Activated gamma-delta T cell treated with anti-CD3 and anti-CD28 coated beads, Interleukin-2, amount 50 U/mL, for 16 hours (primary cell): ENCODE measurements around the gene USP20.

Experiments used
- DNase-seq: peaks from one replicate; pipeline ENCODE4 v3.0.0-alpha.2; 2020; ENCODE audit warnings: low read depth

The USP20 gene

DNA sequence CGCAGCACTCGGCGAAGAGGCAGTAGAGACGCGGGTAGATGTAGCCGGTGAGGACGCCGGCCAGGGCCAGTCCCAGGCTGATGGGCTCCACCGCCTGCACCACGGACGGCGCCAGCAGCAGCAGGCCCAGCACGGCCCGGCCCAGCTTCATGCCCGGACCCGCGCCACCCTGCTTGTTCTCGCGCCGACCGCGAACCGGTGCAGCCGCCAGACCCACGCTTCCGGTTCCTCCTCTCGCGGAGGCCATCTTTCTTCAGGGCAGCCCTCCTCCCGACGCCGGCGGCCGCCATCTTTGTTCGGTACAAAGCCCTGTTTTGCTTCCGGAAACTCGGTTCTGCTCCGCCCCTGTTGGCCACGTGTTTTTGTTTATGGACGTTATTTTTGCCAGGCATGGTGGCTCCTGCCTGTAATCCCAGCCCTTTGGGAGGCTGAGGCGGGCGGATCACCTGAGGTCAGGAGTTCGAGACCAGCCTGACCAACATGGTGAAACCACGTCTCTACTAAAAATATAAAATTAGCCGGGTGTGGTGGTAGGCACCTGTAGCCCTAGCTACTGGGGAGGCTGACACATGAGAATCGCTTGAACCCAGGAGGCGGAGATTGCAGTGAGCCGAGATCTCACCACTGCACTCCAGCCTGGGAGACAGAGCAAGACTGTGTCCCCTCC is 11.2 kb upstream of the USP20 start, which contains the start of gene TOR1A:
Gene TOR1A, minus strand, starts transcription at position 202 of the 667 bp plus-strand sequence. Its CDS starts 51 bp downstream, at position 151.
- peak; percentile 86 for DNase-seq

DNA sequence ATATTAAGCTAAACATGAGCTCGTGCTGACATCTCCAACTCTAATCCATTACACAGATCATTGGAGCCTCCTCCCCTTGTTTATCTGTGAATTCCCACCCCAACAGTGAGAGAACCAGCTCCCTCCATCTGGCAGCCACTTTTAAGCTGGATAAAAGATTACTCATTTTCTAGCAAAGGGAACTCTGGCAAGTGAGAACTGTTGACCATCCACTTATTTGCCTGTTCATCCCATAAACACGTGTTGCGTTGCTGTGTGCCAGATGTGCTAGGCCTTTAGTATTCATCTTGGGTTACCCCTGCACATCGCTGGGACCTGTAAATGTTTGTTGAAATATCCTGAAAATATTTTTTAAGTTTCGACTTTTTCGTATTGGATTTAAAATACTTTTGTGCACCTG is 8.9 kb upstream of the USP20 start:
- DNase-seq = no peak

DNA sequence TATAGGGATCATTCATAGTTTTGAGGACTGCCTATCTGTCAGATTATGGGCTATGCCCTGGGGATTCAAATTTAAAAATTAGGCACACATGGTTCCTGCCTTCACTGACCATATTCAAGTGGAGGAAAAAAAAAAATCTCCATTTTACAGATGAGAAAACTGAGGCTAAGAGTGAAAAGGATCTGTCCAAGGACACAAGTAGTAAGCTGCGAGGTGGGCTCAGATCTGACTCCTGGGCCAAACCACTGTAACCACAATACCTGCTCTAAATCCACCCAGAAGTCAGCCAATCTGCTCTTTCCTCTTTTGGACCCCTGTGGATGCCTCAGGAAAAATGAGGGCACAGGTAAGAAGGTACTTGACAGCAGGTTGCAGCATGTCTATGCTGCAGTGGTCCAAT is 8.5 kb upstream of the USP20 start:
- DNase-seq = no peak

GRCh38 chr9:129828051-129828450 is 7.2 kb upstream of the USP20 start:
- DNase-seq = no peak

DNA sequence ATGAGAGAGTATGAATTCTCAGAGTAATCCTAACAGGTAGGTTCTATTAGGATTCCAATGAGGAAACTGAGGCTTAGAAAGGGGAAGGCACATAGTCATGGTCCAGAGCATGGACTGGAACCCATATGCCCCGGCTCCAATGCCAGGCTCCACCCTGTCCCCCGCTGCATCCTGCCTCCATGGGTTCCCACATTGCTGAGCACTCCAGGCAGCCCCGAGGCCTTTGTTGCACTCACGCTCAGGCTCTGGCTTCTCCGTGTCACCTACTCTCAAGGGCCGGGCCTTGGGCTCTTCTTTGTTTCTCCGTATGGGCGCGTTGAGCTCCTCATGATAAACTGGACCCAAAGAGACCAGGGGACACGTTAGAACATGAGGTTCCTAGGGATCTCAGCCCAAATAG is 6.3 kb upstream of the USP20 start:
- DNase-seq = no peak

GRCh38 chr9:129832982-129833381 is 2.3 kb upstream of the USP20 start:
- DNase-seq = no peak

DNA sequence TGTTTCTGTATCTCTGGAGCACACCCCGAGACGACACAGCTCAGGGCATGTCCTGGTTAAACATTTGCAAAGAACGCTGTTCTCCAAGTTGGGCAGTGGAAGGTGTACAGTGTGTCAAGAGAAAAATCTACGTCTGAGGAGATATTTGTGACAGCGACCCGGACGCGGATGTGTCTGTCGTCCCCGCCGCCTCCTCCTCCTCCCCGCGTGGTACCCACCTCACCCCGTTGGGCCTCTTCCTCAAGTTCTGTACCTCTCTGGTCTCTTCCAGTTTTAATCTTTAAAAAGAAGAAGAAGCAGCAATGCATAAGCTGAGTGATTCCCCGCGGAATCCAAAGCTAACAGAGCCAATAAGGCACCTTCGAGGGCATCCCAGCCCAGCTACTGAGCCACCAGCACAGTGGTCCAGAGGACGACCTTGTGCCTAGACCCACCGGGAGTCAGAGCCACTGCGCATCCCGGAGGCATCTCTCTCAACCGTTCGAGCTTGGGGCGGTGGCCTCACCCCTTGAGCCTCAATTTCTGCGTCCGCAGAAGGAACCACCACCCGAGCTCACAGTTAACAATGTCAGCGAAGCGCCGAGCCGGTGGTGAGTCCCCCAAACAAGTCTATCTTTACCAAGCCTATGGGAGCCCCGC is 650 bp upstream of the USP20 start:
- peak; percentile 9 for DNase-seq

DNA sequence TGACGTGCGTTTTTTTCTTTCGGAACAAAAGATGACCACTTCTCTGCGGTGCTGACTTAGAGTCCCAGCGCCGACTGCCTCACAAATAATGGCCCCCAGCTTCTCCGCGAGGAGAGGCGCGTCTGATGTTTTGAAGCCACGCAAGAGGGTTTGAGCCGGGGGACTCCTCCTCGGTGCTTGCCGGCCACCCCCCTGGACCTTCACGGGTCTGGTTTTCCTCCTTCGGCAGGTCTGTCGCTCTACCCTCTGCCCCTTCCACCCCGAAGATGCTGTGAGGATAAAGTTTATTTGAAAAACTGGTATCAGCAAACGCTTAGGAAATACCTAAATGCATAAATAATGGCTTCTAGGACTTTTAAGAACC is 584 bp downstream of the USP20 start:
- DNase-seq = no peak

DNA sequence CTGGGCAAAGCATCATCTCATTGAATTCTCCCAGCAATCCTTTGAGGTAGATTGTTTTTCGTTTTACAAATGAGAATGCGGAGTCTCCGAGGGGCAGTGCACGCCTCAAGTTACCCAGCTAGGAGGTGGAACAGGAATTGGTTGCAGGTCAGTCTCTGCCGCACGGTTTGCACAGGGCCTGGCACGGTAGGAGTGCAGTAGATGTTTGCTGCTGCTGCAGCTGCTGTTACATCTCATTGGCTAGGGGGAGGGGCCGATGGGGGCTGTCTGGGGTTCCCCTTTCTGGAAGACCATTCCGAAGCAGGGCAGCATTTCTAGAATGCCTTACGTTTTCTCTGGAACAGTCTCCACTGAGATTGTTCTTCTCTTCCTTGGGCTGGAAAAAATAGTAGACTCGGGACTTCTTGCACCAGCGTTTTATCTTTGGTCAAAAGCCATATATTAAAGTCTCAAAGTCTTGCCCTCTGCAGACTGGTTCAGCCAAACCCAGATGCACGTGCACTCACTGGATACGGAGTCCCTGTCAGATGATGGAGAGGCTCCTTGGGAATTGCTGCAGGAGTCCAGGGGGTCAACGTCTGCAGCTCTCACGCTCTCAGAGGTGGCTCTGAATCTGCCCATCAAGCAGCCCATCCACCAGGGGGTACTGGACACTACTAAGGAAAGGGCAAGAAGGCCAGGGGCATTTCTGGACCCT is 1.2 kb downstream of the USP20 start:
- peak; percentile 25 for DNase-seq

DNA sequence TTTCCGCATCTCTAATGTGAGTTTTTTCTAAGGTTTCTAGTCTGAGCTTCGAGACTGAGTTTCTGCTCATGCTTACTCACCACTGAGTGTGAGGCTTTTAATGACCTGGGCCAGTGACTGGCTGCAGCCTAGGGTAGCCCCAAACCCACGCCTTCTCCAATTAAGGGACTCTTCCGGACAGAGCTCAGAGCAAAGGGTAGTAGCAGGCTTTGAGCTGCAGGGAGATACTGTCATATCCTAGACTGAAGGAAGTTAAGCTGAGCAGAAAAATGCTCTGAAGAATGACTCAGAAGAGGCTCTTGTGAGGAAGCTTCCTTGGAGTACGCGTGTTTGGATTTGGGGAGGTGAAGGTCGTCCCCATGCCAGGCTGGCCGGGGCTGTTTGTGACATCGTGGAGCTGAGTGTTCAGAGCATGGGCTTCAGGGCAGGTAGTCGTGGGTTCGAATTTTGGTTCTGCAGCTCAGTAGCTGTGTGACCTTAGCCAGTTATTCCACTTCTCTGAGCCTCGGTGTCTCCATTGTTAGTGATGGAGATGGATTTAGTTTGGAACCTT is 3.5 kb downstream of the USP20 start:
- no peak for DNase-seq

GRCh38 chr9:129839324-129840023 is 4.2 kb downstream of the USP20 start:
- no peak for DNase-seq

DNA sequence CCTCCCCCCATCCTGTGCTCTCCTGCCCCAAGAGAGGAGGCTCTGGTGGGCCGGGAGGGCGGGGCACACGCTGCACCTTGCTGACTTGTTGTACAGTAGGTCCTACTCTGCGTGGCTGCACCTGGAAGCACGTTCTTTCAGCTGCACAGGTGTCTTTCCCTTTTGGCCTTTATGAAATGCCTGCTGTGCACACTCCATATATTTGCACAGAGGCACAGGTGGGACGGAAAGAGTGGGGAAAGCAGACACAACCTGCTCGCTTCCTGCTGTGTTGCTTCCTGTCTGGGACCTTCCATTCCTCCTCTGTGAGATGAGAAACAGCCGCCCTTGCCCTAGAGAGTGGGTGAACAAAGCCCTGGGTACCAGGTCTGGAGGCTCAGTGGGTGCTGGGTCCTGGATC is 4.8 kb downstream of the USP20 start:
- DNase-seq = no peak

GRCh38 chr9:129841071-129841470 is 5.8 kb downstream of the USP20 start:
- DNase-seq = no peak

DNA sequence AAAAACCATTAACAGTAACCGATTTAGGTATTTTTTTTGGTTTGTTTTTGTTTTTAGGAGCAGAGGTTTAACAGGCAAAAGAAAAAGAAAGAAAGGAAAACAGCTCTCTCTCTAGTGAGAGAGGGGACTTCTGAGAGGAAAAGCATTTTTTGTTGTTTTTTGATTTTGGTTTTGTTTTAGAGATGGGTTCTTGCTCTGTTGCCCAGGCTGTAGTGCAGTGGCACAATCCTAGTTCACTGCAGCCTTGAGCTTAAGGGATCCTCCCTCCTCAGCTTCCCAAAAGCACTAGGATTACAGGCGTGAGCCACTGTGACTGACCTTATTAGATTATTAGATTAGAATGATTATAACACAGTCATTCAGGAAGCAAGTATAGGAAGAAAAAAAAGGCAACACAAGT is 10.1 kb downstream of the USP20 start:
- DNase-seq = no peak

DNA sequence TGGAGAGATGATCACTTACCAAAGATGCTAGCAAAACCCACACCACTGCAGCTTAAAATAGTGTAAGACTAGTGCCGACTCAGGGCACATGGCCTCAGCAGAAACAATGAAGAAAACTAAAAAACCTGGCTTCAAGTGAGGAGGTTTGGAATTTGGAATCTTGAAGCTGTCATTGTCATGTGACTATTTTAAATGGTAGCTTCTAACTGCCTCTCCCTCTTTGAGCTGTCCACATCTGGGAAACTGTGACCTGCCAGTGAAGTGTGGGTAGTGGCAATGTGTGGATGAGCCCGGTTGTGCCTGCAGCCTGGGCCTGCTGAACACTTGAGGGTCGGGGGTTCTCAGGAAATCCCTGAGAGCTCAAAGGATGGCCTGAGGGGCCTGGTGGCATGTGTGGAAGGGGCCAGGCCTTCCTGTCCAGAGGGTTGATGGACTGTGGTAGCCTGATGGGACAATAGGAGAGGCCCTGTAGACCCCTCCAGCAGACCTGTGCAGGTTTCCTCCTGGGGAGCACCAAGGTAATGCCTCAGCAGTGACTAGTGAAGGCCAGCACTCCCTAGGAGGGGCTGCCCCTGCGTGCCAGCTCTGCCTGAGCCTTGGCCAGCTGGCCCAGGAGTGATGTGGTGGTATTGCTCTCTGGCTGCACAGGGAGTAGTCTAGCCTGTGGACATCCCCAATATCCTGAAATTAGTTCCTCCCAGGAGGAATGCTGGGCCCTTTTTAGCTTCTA is 13.6 kb downstream of the USP20 start:
- no peak for DNase-seq

- no peak for DNase-seq
Observed at GRCh38 chr9:129849901-129850300, 14.6 kb downstream of the USP20 start.

- DNase-seq = no peak
Observed at GRCh38 chr9:129850821-129851550, 15.7 kb downstream of the USP20 start.

- no peak for DNase-seq
Observed at GRCh38 chr9:129851821-129852220, 16.6 kb downstream of the USP20 start.

- no peak for DNase-seq
Observed at GRCh38 chr9:129852579-129852978, 17.3 kb downstream of the USP20 start.

DNA sequence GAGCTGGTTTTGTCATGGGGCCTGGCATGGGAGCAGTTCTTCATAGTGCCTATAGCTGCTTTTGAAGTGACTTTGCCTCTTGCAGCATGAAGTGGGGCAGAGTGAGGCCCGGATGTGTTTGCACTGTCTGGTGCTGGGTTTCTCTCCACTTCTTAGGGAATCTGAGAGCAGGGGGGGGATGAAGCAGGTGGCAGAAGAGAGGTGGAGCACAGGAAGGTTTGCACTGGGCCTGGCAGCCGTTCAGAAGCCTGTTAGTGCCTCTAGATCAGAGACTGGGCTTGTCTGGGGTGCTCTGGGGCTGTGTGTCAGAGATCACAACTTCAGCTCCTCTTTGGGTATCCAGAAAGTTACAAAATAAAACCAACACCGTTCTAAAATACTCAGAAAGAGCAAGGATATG is 18.4 kb downstream of the USP20 start:
- no peak for DNase-seq

DNA sequence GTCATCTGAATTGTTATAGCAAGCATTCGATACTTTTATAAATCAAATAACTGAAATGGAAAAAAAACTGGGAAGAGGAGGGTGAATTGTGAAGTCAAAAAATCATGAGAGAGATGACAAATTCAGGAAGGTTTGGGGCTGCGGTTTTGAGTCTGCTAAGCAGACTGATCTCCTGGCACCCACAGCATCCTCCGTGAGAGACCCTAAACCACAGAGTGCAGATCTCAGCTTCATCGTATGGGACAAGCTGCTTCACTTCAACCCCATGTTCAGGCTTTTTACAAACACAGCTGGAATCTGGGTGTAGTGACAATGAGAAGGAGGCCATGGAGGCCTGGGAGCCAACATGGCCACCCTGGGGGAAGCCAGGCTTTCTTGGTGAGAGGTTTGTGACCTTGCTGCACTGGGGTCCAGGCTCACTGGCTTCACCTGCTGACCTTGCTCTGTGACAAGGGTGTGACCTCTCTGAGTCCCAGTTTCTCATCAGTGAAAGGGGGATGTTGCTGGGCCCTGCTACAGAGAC is 19.4 kb downstream of the USP20 start:
- no peak for DNase-seq
